Measurements from ENCODE around the gene TTLL9. TPM values are rescaled to one million over a fixed set of nuclear protein-coding genes. Genes with fewer than 3 reads are reported as not detected.
"Not testable (repeated sequence)": the region's sequence is repeated elsewhere in the genome, so short reads cannot be mapped to it uniquely, and the experiment has no call there.

Gene TTLL9
- total RNA-seq, 1 donor from 2014 or later = not detected

DNA sequence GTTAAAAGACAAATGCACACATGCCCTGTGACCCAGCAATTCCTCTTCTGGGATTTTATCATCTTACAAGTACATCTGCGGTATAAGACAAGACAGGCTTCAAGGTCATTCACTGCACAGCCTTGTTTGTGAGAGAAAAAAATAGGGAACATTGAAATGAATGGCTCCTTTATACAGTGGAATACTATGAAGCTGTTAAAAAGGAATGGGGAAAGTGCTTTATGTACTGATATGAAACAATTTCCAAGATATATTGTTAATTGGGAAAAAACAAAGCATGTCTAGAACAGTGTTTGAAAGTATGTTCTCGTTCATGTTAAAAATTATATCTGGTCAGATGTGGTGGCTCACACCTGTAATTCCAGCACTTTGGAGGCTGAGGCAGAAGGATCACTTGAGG lies 56.1 kb downstream of the TTLL9 start:
- intact Hi-C loops (cut with DNase I) = no loop called here
- ATAC-seq (ENCODE audit: poor library complexity) (no peak), DNase-seq (no peak)

GRCh38 chr20:31927627-31928159 lies 57.3 kb downstream of the TTLL9 start:
- intact Hi-C loops (cut with DNase I) = no loop called here
- DNase-seq = no peak
- no peak for ATAC-seq (ENCODE audit: poor library complexity)

- ATAC-seq (ENCODE audit: poor library complexity); intact Hi-C loops (cut with DNase I); DNase-seq: not testable (repeated sequence)
These were observed 59.2 kb downstream of the TTLL9 start for GRCh38 chr20:31929631-31930030.

DNA sequence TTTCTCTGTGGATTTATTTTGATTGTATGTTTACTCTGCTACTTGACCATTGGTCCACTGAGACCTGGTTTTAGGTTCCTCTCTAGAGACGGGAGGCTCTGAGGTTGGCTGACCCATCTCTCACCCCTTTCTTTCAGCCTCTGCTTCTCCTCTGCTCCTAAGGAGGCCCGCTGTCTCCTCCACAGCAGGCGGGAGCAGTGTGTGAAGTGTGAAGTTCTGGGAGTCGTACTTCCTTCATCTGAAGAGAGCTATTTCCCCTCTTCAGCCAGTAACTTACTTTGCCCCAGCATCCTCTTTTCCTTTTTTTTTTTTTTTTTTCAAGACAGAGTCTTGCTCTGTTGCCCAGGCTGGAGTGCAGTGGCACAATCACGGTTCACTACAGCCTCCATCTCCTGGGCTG lies 60.3 kb downstream of the TTLL9 start:
- ATAC-seq (ENCODE audit: poor library complexity) = no peak
- DNase-seq = no peak
- intact Hi-C loops (cut with DNase I) = no loop called here

DNA sequence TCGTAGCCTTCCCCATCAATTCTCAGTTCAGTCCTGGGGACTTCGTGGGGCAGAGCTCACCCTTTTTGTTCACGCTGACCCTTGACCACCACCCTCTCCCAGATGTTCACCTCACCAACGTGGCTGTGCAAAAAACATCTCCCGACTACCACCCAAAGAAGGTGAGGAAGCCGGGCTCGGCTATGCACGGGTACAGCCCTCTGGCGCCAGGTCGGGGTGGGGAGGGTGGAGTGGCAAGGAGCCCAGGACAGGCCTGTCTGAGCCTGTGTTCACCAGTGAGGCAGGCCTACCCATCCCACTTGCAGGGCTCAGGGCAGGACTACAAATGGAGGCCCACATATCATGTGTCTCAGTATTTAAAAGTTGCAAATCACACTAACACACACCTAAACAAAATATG lies 63.3 kb downstream of the TTLL9 start:
- intact Hi-C loops (cut with DNase I) = no loop called here
- DNase-seq = no peak
- ATAC-seq (ENCODE audit: poor library complexity) = no peak

DNA sequence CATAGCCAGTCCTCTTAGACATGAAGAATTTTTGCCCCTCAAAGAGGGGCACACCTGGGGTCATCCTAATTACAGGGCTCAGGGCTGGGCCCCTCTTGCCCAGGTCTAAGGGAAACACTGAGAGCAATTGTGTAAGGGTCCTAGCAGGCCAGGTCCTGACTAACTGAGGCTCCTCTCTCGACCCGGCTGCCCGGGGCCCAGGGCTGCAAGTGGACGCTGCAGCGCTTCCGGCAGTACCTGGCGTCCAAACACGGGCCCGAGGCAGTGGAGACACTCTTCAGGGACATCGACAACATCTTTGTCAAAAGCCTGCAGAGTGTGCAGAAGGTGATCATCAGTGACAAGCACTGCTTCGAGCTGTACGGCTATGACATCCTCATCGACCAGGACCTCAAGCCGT lies 64.1 kb downstream of the TTLL9 start:
- ATAC-seq (ENCODE audit: poor library complexity) (no peak), DNase-seq (no peak)
- intact Hi-C loops (cut with DNase I) = no loop called here

DNA sequence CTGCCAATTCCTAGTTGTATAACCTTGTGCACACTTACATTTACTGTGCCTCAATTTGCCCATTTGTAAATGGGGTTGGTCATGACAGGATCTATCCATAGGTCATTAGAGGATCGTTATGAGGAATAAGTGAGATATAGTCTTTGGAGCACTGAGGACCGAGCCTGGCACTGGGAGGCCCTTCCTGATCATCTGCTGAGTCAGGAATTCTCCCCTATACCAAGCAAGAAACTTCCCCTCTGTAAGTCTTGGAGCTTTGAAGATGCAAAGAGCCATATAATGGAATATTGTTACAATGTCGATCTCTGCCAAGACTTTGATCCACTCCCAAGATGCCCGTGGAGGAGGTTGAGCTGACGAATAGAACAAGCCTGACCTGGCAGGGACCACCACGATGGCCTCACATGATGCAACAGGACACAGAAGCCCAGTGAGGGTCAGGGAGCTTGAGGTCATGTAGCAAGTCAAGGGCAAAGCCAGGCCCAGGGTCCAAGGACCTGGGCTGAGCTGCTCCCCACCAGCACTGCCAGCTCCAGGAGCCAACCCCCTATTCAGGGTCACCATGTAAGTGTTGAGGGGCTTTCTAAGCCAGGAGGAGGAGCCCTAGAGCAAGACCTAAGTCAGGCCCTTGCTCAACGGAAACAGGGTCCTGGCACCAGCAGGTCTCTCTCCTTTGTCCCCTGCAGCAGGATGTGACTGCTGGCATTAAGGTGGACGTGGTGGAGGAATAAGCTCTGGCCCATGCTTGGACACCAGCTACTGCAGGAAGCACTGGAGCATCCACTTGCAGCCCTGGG lies 64.7 kb downstream of the TTLL9 start:
- intact Hi-C loops (cut with DNase I) = no loop called here
- no peak for ATAC-seq (ENCODE audit: poor library complexity)
- DNase-seq = no peak

GRCh38 chr20:31936420-31936819 lies 66.0 kb downstream of the TTLL9 start:
- no peak for DNase-seq
- intact Hi-C loops (cut with DNase I) = no loop called here
- ATAC-seq (ENCODE audit: poor library complexity) = no peak

DNA sequence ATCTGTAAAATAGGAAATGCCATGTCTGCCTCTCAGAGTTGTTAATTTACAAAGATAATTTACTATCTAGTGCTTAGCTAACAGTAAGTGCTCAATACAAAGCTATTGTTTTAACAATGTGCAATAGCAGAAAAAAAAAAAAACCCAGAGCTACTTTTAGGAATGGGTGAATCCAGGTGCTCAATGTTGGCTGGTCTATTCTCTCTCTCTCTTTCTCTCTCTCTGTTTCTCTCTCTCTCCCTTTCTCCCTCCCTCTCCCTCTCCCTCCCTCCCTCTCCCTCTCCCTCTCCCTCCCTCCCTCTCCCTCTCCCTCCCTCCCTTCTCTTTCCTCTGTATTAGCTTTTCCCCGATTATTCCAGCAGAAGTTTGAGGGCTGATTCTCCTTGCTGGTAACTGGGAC lies 67.4 kb downstream of the TTLL9 start:
- intact Hi-C loops (cut with DNase I) = no loop called here
- ATAC-seq (ENCODE audit: poor library complexity) = no peak

DNA sequence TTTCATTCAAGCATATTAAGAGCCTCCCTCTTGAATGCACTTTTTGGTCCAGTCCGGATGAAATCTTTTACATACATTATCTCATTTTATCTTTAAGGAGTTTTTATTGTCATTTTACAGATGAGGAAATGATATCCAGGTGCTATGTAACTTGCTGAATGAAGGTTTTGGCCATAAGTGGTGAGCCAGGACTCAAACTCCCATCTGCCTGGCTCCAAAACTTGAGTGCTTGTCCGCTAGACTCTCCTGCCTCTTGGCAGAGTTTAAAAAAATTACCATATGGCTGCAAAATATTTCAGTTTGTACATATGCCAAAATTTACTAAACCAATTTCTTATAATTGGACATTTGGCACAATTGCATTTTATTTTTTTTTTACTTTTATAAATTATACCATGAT lies 69.2 kb downstream of the TTLL9 start:
- ATAC-seq (ENCODE audit: poor library complexity) (no peak), DNase-seq (no peak)
- intact Hi-C loops (cut with DNase I) = no loop called here

More for the DNA sequence above, 67.4 kb downstream of the TTLL9 start:
- DNase-seq = no peak

DNA sequence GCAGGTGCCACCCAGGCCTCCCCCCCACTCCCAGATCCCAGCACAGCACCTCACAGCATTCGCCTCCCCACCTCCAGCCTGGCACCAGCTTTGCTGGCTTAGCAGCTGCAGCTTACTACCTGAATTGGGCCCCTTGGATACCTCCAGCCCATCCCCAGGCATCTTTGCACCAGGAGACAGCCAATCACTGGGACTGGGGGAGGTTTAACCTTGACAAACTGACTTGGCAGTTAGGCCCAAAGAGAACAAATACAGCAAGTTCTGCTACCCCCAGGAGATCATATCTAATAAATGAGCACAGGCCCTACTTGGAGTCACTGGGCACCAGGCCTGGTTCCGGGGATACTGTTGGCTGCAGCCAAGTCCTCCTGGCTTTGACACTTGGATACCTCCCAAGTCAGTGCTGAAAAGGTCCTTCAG lies 72.6 kb downstream of the TTLL9 start:
- intact Hi-C loops (cut with DNase I) = no loop called here
- DNase-seq (peak; percentile 76), ATAC-seq (ENCODE audit: poor library complexity) (peak; percentile 89)

DNA sequence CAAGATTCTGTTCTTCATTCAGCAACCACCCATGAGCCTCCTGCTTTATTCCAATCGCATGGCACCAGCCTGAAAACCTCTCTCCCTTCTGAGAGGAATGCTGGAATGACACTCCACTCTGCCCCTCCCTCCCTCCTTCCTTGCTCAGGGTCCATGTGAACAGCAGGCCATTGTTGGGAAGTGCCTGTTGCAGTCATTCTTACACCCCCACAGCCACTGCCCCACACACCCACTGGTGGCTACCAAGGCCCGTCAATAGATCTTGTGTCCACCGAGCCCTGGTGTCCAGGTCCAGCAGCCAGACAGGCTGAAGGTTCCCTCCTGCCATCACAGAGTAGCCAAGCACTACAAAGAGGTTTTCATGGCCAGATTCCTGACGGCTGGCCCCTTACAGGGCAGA lies 74.9 kb downstream of the TTLL9 start:
- intact Hi-C loops (cut with DNase I) = no loop called here
- ATAC-seq (ENCODE audit: poor library complexity) = no peak
- no peak for DNase-seq

- DNase-seq (no peak), ATAC-seq (ENCODE audit: poor library complexity) (no peak)
- intact Hi-C loops (cut with DNase I) = no loop called here
These were observed 75.4 kb downstream of the TTLL9 start for GRCh38 chr20:31945785-31946184.

GRCh38 chr20:31948008-31948407 lies 77.6 kb downstream of the TTLL9 start:
- intact Hi-C loops (cut with DNase I) = no loop called here
- no peak for DNase-seq
- no peak for ATAC-seq (ENCODE audit: poor library complexity)

- DNase-seq (no peak), ATAC-seq (ENCODE audit: poor library complexity) (no peak)
- intact Hi-C loops (cut with DNase I) = loop anchor here (5.0 kb wide), 2 partner anchors 82 to 98 kb away; no protein-coding TSS in a partner anchor
These were observed 79.6 kb downstream of the TTLL9 start for GRCh38 chr20:31949877-31950646.

DNA sequence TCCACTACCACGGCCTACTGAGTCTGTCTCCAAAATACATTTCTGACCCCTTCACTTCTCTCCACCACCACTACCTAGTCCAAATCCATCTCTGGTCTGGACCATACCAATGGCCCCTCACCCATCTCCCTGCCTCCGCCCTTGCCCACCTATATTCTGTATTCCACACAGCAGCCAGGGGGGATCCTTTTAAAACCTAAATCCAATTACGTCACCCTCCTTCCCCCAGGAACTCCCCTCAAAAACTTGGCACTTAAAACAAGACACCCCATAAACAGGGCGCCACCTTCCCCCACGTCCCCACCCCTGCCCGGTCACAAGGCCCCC lies 80.7 kb downstream of the TTLL9 start:
- DNase-seq = no peak
- no peak for ATAC-seq (ENCODE audit: poor library complexity)
- intact Hi-C loops (cut with DNase I) = loop anchor here (5.0 kb wide), 2 partner anchors 81 to 99 kb away; no protein-coding TSS in a partner anchor

GRCh38 chr20:31951530-31952453 lies 81.4 kb downstream of the TTLL9 start, which contains the start of gene PDRG1:
TSS of gene PDRG1 (minus strand) at chr20:31952046. CDS start at chr20:31951961, 85 bp downstream.
- ATAC-seq (ENCODE audit: poor library complexity) (peak; percentile 99), DNase-seq (peak; percentile 98)
- intact Hi-C loops (cut with DNase I) = loop anchor here (5.0 kb wide), 2 partner anchors 81 to 99 kb away; no protein-coding TSS in a partner anchor

GRCh38 chr20:31953556-31954148 lies 83.2 kb downstream of the TTLL9 start:
- ATAC-seq (ENCODE audit: poor library complexity) (no peak), DNase-seq (no peak)
- intact Hi-C loops (cut with DNase I) = loop anchor here (5.0 kb wide), 2 partner anchors 79 to 101 kb away; no protein-coding TSS in a partner anchor

Data from Right ventricle myocardium superior (tissue), 1 donor.